Liver (tissue), 9 donors: ENCODE measurements around the gene TOX2. TPM values are rescaled to one million over a fixed set of nuclear protein-coding genes. Genes with fewer than 3 reads are reported as not detected.

Experiments
- DNase-seq: peaks from one replicate; pipeline ENCODE4 v3.0.0-alpha.2; 2017; ENCODE audit warnings: low spot score
- H3K27ac ChIP-seq, 2 donors: one replicate each; pipeline ENCODE4 v1.7.0; 2013; ENCODE audit warnings: inconsistent platforms in 2 of 2, low read length in 2 of 2, control low read depth in 1 of 2, low read depth in 1 of 2, mild to moderate bottlenecking in 1 of 2
- H3K27me3 ChIP-seq, 4 donors: one replicate each; pipeline versions ENCODE4 v1.6.1 to v1.7.0; 2013; ENCODE audit warnings: low read length in 3 of 4, inconsistent platforms in 1 of 4, mild to moderate bottlenecking in 1 of 4, moderate library complexity in 1 of 4; ENCODE audit not compliant: control insufficient read depth in 4 of 4, insufficient read depth in 4 of 4
- H3K36me3 ChIP-seq, 4 donors: one replicate each; pipeline versions ENCODE4 v1.6.1 to v1.7.0; 2013; ENCODE audit warnings: low read length in 3 of 4, mild to moderate bottlenecking in 3 of 4, low read depth in 1 of 4, moderate library complexity in 1 of 4; ENCODE audit not compliant: control insufficient read depth in 4 of 4, insufficient read depth in 3 of 4
- H3K4me1 ChIP-seq, 4 donors: one replicate each; pipeline versions ENCODE4 v1.6.1 to v1.7.0; 2013; ENCODE audit warnings: low read length in 3 of 4, mild to moderate bottlenecking in 3 of 4, moderate library complexity in 1 of 4; ENCODE audit not compliant: control insufficient read depth in 4 of 4, insufficient read depth in 4 of 4
- H3K4me3 ChIP-seq, 3 donors: one replicate each; pipeline versions ENCODE4 v1.6.1 to v1.7.0; 2013; ENCODE audit warnings: low read length in 3 of 3, control low read depth in 1 of 3, low read depth in 1 of 3, mild to moderate bottlenecking in 1 of 3
- H3K9ac ChIP-seq, 2 donors: one replicate each; pipeline ENCODE4 v1.7.0; 2013; ENCODE audit warnings: low read length in 2 of 2, mild to moderate bottlenecking in 2 of 2, moderate library complexity in 2 of 2, control low read depth in 1 of 2, low read depth in 1 of 2
- H3K9me3 ChIP-seq, 4 donors: one replicate each; pipeline versions ENCODE4 v1.6.1 to v1.7.0; 2013; ENCODE audit warnings: low read length in 3 of 4; ENCODE audit not compliant: control insufficient read depth in 4 of 4
- EGR1 ChIP-seq, 2 donors: IDR thresholded peaks; 2 replicates each; pipeline ENCODE4 v1.6.1; 2016 to 2018; ENCODE audit warnings: antibody characterized with exemption in 2 of 2, low read depth in 2 of 2
- FOXA1 ChIP-seq: IDR thresholded peaks from 2 replicates; pipeline ENCODE4 v1.6.1; 2016; ENCODE audit warnings: antibody characterized with exemption
- FOXA2 ChIP-seq: IDR thresholded peaks from 2 replicates; pipeline ENCODE4 v1.6.1; 2016; ENCODE audit warnings: antibody characterized with exemption
- GABPA ChIP-seq, 2 donors: IDR thresholded peaks in 1 of 2; conservative IDR thresholded peaks in 1 of 2; 2 replicates each; pipeline ENCODE4 v1.6.1; 2016; ENCODE audit warnings: antibody characterized with exemption in 2 of 2, mild to moderate bottlenecking in 1 of 2, moderate library complexity in 1 of 2
- HNF4A ChIP-seq, 2 donors: conservative IDR thresholded peaks; 2 replicates each; pipeline ENCODE4 v1.6.1; 2016; ENCODE audit warnings: antibody characterized with exemption in 2 of 2, mild to moderate bottlenecking in 2 of 2
- HNF4G ChIP-seq: IDR thresholded peaks from 2 replicates; pipeline ENCODE4 v1.6.1; 2016; ENCODE audit warnings: antibody characterized with exemption
- NR2F2 ChIP-seq: IDR thresholded peaks from 2 replicates; pipeline ENCODE4 v1.6.1; 2016; ENCODE audit warnings: antibody characterized with exemption
- RAD21 ChIP-seq, 2 donors: IDR thresholded peaks; 2 replicates each; pipeline ENCODE4 v1.6.1; 2016; ENCODE audit warnings: antibody characterized with exemption in 2 of 2, mild to moderate bottlenecking in 2 of 2
- RXRA ChIP-seq, 2 donors: IDR thresholded peaks; 2 replicates each; pipeline ENCODE4 v1.6.1; 2017 to 2018; ENCODE audit warnings: antibody characterized with exemption in 2 of 2, mild to moderate bottlenecking in 1 of 2
- SP1 ChIP-seq: IDR thresholded peaks from 2 replicates; pipeline ENCODE4 v1.6.1; 2018; ENCODE audit warnings: antibody characterized with exemption, mild to moderate bottlenecking
- TAF1 ChIP-seq: conservative IDR thresholded peaks from 2 replicates; pipeline ENCODE4 v1.6.1; 2016; ENCODE audit warnings: antibody characterized with exemption, mild to moderate bottlenecking
- YY1 ChIP-seq: IDR thresholded peaks from 2 replicates; pipeline ENCODE4 v1.6.1; 2016; ENCODE audit warnings: antibody characterized with exemption, mild to moderate bottlenecking
- WGBS: extraction: QIAGEN DNeasy Blood & Tissue Kit; methylation state at CpG from one replicate; pipeline ENCODE4 v1.1.7; 2013; 5-methylcytosine and 5-hydroxymethylcytosine counted together
- polyA plus RNA-seq, 2 donors: library from polyadenylated mRNA; stranded (reverse) in 1 of 2; unstranded in 1 of 2; fragments of 200-250 nt in 1 of 2; fragments of >200 nt in 1 of 2; fragmentation: Nextera tagmentation in 1 of 2; extraction: Ambion mirVana in 1 of 2; gene quantifications; one replicate each; pipeline versions ENCODE4 v1.2.1 to v1.2.3, GENCODE V29; 2013 to 2015
- total RNA-seq, 2 donors: library from RNA; depleted of rRNA; stranded (reverse); fragments of >200 nt; gene quantifications; one replicate each; pipeline ENCODE4 v1.2.3, GENCODE V29; 2014
- TF ChIP-seq, protein P1 (sequence below): IDR thresholded peaks from 2 replicates; pipeline ENCODE4 v1.6.1; 2016; ENCODE audit warnings: antibody characterized with exemption
- TF ChIP-seq, protein P2 (sequence below): IDR thresholded peaks from 2 replicates; pipeline ENCODE4 v1.6.1; 2016; ENCODE audit warnings: antibody characterized with exemption
- TF ChIP-seq, protein P3 (sequence below): fragments of 150-350 bp; IDR thresholded peaks from 2 replicates; pipeline ENCODE4 v1.5.1; 2017; ENCODE audit warnings: improper control_type of control experiment, low read depth, low read length; ENCODE audit not compliant: missing input control
- TF ChIP-seq, protein P4 (sequence below): IDR thresholded peaks from 2 replicates; pipeline ENCODE4 v1.6.1; 2016; ENCODE audit warnings: antibody characterized with exemption, mild to moderate bottlenecking
- TF ChIP-seq, protein P5 (sequence below): IDR thresholded peaks from 2 replicates; pipeline ENCODE4 v1.6.1; 2016; ENCODE audit warnings: antibody characterized with exemption
- donor health status: healthy.
- donor health status: healthy.
- donor health status: healthy.
- donor health status: healthy.
- donor health status: healthy.

TOX2 gene
- total and polyA plus RNA-seq, 4 donors: 0.33 to 2.7 (median 1.4) TPM

DNA sequence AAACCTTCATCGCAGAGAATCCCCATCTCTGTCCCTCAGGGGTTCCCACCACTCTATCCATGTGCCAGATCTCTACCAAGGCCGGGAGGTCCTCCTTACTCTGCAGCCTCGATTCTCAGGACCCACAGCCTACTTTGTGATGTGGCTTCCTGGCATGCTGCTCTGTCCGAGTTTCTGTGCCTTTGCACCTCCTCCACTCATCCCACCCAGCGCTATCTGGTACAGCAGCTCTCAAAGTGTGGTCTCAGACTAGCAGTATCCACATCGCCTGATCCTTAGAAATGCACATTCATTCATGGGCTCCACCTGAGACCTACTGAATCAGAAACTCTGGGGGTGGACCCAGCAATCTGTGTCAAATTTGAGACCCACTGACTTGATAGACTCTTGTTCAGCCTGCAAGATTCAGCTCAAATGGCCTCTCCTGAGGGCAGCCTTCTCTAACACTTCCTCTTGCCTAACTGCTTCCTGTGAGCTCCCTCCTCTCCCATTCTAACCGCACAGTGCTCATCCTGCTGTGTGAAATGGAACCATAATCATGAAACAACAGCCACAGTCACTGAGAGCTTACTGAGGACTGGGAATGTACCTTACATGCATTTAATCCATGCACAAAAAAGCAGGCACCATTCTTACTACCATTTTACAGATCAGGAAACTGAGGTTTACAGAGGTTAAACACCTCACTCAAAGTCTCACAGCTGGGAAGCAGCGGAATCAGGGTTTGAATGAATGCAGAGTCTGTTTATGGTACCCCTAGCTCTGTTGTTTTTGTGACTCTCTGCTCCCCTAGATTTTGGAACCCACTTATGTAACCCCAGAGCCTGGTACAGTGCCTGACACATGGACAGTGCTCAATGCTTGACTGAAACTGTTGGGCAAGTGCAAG, 202.9 kb downstream of the TOX2 start:
- Histone ChIP-seq H3K36me3 (no peaks in the 10 kb centered on the region), H3K27me3 (peaks cover 0 to 9% (median 0%) of the 10 kb centered on the region in 4 donors), H3K9ac (no peak overlapping the region), H3K4me3 (no peak overlapping the region), H3K27ac (no peak overlapping the region), H3K4me1 (peaks cover 0 to 3% (median 0%) of the 10 kb centered on the region in 4 donors), H3K9me3 (no peaks in the 10 kb centered on the region)
- no peak for DNase-seq
- TF ChIP-seq, protein P1, sequence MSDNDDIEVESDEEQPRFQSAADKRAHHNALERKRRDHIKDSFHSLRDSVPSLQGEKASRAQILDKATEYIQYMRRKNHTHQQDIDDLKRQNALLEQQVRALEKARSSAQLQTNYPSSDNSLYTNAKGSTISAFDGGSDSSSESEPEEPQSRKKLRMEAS: no peak
- TF ChIP-seq EGR1 (IDR thresholded peaks at IDR 0.05; ENCODE audit: low read depth in 2 of 2) (no peak), FOXA1 (no peak), TAF1 (no peak), HNF4G (no peak), GABPA (IDR thresholded peaks at IDR 0.05 in 1 of 2, conservative IDR thresholded peaks at IDR 0.05 in 1 of 2) (no peak), HNF4A (conservative IDR thresholded peaks at IDR 0.05) (no peak), NR2F2 (no peak), YY1 (no peak), RAD21 (IDR thresholded peaks at IDR 0.05) (no peak), RXRA (IDR thresholded peaks at IDR 0.05) (no peak), SP1 (no peak), FOXA2 (no peak)
- TF ChIP-seq, protein P2, sequence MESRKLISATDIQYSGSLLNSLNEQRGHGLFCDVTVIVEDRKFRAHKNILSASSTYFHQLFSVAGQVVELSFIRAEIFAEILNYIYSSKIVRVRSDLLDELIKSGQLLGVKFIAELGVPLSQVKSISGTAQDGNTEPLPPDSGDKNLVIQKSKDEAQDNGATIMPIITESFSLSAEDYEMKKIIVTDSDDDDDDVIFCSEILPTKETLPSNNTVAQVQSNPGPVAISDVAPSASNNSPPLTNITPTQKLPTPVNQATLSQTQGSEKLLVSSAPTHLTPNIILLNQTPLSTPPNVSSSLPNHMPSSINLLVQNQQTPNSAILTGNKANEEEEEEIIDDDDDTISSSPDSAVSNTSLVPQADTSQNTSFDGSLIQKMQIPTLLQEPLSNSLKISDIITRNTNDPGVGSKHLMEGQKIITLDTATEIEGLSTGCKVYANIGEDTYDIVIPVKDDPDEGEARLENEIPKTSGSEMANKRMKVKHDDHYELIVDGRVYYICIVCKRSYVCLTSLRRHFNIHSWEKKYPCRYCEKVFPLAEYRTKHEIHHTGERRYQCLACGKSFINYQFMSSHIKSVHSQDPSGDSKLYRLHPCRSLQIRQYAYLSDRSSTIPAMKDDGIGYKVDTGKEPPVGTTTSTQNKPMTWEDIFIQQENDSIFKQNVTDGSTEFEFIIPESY: no peak
- TF ChIP-seq, protein P3, sequence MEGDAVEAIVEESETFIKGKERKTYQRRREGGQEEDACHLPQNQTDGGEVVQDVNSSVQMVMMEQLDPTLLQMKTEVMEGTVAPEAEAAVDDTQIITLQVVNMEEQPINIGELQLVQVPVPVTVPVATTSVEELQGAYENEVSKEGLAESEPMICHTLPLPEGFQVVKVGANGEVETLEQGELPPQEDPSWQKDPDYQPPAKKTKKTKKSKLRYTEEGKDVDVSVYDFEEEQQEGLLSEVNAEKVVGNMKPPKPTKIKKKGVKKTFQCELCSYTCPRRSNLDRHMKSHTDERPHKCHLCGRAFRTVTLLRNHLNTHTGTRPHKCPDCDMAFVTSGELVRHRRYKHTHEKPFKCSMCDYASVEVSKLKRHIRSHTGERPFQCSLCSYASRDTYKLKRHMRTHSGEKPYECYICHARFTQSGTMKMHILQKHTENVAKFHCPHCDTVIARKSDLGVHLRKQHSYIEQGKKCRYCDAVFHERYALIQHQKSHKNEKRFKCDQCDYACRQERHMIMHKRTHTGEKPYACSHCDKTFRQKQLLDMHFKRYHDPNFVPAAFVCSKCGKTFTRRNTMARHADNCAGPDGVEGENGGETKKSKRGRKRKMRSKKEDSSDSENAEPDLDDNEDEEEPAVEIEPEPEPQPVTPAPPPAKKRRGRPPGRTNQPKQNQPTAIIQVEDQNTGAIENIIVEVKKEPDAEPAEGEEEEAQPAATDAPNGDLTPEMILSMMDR: no peak
- TF ChIP-seq, protein P4, sequence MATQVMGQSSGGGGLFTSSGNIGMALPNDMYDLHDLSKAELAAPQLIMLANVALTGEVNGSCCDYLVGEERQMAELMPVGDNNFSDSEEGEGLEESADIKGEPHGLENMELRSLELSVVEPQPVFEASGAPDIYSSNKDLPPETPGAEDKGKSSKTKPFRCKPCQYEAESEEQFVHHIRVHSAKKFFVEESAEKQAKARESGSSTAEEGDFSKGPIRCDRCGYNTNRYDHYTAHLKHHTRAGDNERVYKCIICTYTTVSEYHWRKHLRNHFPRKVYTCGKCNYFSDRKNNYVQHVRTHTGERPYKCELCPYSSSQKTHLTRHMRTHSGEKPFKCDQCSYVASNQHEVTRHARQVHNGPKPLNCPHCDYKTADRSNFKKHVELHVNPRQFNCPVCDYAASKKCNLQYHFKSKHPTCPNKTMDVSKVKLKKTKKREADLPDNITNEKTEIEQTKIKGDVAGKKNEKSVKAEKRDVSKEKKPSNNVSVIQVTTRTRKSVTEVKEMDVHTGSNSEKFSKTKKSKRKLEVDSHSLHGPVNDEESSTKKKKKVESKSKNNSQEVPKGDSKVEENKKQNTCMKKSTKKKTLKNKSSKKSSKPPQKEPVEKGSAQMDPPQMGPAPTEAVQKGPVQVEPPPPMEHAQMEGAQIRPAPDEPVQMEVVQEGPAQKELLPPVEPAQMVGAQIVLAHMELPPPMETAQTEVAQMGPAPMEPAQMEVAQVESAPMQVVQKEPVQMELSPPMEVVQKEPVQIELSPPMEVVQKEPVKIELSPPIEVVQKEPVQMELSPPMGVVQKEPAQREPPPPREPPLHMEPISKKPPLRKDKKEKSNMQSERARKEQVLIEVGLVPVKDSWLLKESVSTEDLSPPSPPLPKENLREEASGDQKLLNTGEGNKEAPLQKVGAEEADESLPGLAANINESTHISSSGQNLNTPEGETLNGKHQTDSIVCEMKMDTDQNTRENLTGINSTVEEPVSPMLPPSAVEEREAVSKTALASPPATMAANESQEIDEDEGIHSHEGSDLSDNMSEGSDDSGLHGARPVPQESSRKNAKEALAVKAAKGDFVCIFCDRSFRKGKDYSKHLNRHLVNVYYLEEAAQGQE: no peak
- TF ChIP-seq, protein P5, sequence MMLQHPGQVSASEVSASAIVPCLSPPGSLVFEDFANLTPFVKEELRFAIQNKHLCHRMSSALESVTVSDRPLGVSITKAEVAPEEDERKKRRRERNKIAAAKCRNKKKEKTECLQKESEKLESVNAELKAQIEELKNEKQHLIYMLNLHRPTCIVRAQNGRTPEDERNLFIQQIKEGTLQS: no peak
- WGBS: 84% methylated on average over 8 of the region's 8 CpGs
